Skin epidermis (tissue), 12 donors: ENCODE measurements around the gene DIP2A.
A peak's percentile ranks its signal among the peaks of the same experiment; 100 is the strongest.

Experiments used
- H3K27ac ChIP-seq, 21 experiments: fragments of 200-600 bp; sonication (generic) in 11 of 21; one replicate each; pipeline ENCODE4 v1.5.0; 2020; ENCODE audit warnings: mild to moderate bottlenecking in 3 of 21, inconsistent platforms in 2 of 21, moderate library complexity in 2 of 21
- H3K4me3 ChIP-seq, 7 experiments: fragments of 200-600 bp; sonication (generic) in 2 of 7; one replicate each; pipeline ENCODE4 v1.5.0; 2020; ENCODE audit warnings: inconsistent platforms in 2 of 7, mild to moderate bottlenecking in 2 of 7, moderate library complexity in 1 of 7

The DIP2A gene

GRCh38 chr21:46458315-46459023, at the start of gene DIP2A:
DIP2A (plus strand) TSS chr21:46458891; CDS start chr21:46459132, 241 bp downstream.
- Histone ChIP-seq H3K4me3 (peak within 1 kb of the TSS; percentile 72 to 100 (median 98)), H3K27ac (peak within 1 kb of the TSS; percentile 82 to 99 (median 95))

GRCh38 chr21:46409641-46410406, 48.9 kb upstream of the DIP2A start:
- no peak overlapping the region for H3K27ac ChIP-seq
- no peak overlapping the region for H3K4me3 ChIP-seq

GRCh38 chr21:46410516-46410915, 48.2 kb upstream of the DIP2A start:
- Histone ChIP-seq H3K27ac (no peak overlapping the region), H3K4me3 (no peak overlapping the region)

- Histone ChIP-seq H3K4me3 (no peak overlapping the region), H3K27ac (no peak overlapping the region)
Observed at GRCh38 chr21:46411236-46411635, 47.5 kb upstream of the DIP2A start.

GRCh38 chr21:46411691-46412090, 47.0 kb upstream of the DIP2A start:
- no peak overlapping the region for H3K4me3 ChIP-seq
- H3K27ac ChIP-seq: no peak overlapping the region

GRCh38 chr21:46412521-46413364, 45.9 kb upstream of the DIP2A start:
- H3K27ac ChIP-seq: no peak overlapping the region

GRCh38 chr21:46413365-46413696, 45.4 kb upstream of the DIP2A start:
- Histone ChIP-seq H3K27ac (no peak overlapping the region), H3K4me3 (no peak overlapping the region)

More at GRCh38 chr21:46412521-46413364, 45.9 kb upstream of the DIP2A start:
- H3K4me3 ChIP-seq: no peak overlapping the region

GRCh38 chr21:46414965-46415275, 43.8 kb upstream of the DIP2A start:
- Histone ChIP-seq H3K4me3 (no peak overlapping the region), H3K27ac (no peak overlapping the region)

- H3K4me3 ChIP-seq: no peak overlapping the region
- H3K27ac ChIP-seq: no peak overlapping the region
Observed at GRCh38 chr21:46416551-46416950, 42.1 kb upstream of the DIP2A start.

- Histone ChIP-seq H3K4me3 (no peak overlapping the region), H3K27ac (no peak overlapping the region)
Observed at GRCh38 chr21:46418265-46418946, 40.3 kb upstream of the DIP2A start.

GRCh38 chr21:46420241-46421190, 38.2 kb upstream of the DIP2A start:
- Histone ChIP-seq H3K4me3 (no peak overlapping the region), H3K27ac (no peak overlapping the region)

GRCh38 chr21:46421191-46421750, 37.4 kb upstream of the DIP2A start:
- no peak overlapping the region for H3K27ac ChIP-seq
- H3K4me3 ChIP-seq: no peak overlapping the region

- no peak overlapping the region for H3K4me3 ChIP-seq
- H3K27ac ChIP-seq: no peak overlapping the region
Observed at GRCh38 chr21:46421756-46422555, 36.7 kb upstream of the DIP2A start.

GRCh38 chr21:46422636-46423241, 36.0 kb upstream of the DIP2A start:
- H3K27ac ChIP-seq: no peak overlapping the region
- no peak overlapping the region for H3K4me3 ChIP-seq

GRCh38 chr21:46423546-46424038, 35.1 kb upstream of the DIP2A start:
- Histone ChIP-seq H3K4me3 (no peak overlapping the region), H3K27ac (peak overlapping the region in 4 of 21 experiments; percentile 43 to 73 (median 58))

- H3K4me3 ChIP-seq: no peak overlapping the region
- H3K27ac ChIP-seq: peak overlapping the region in 5 of 21 experiments; percentile 43 to 73 (median 48)
Observed at GRCh38 chr21:46424039-46424591, 34.6 kb upstream of the DIP2A start.

- Histone ChIP-seq H3K27ac (peak overlapping the region in 4 of 21 experiments; percentile 48 to 80 (median 68)), H3K4me3 (no peak overlapping the region)
Observed at GRCh38 chr21:46424621-46425020, 34.1 kb upstream of the DIP2A start.
